Neutrophil (primary cell): ENCODE results near the gene KLHL1.

Source experiments
- H3K27ac ChIP-seq: fragments of 200-600 bp; sonication (generic); 2 replicates; pipeline ENCODE4 v1.5.1; 2016; ENCODE audit warnings: mild to moderate bottlenecking, moderate library complexity
- H3K27me3 ChIP-seq: fragments of 200-600 bp; sonication (generic); 2 replicates; pipeline ENCODE4 v1.6.0; 2016; ENCODE audit warnings: mild to moderate bottlenecking
- H3K36me3 ChIP-seq: fragments of 200-600 bp; sonication (generic); 2 replicates; pipeline ENCODE4 v1.5.1; 2017
- H3K4me1 ChIP-seq, 2 experiments: fragments of 200-600 bp in 1 of 2; sonication (generic) in 1 of 2; 1 replicate in 1 of 2; 2 replicates in 1 of 2; pipeline versions ENCODE4 v1.5.1 to v1.6.1; 2013 to 2016; ENCODE audit warnings: low read depth in 1 of 2, low read length in 1 of 2, mild to moderate bottlenecking in 1 of 2, moderate library complexity in 1 of 2; ENCODE audit not compliant: control insufficient read depth in 1 of 2, insufficient read depth in 1 of 2
- H3K4me3 ChIP-seq, 2 experiments: fragments of 200-600 bp in 1 of 2; sonication (generic) in 1 of 2; 1 replicate in 1 of 2; 2 replicates in 1 of 2; pipeline ENCODE4 v1.5.1; 2013 to 2016; ENCODE audit warnings: low read depth in 1 of 2, low read length in 1 of 2, mild to moderate bottlenecking in 1 of 2, moderate library complexity in 1 of 2
- H3K9me3 ChIP-seq: fragments of 200-600 bp; sonication (generic); 2 replicates; pipeline ENCODE4 v1.5.1; 2016
- CTCF ChIP-seq: fragments of 200-600 bp; sonication (generic); IDR thresholded peaks from 2 replicates; pipeline ENCODE4 v1.5.1; 2016; ENCODE audit warnings: antibody characterized with exemption

The KLHL1 gene

GRCh38 chr13:69999875-70000274 lies 108.4 kb downstream of the KLHL1 start:
- Histone ChIP-seq H3K4me3 (no peak overlapping the region), H3K9me3 (no peaks in the 10 kb centered on the region), H3K27ac (no peak overlapping the region), H3K36me3 (no peaks in the 10 kb centered on the region), H3K4me1 (no peaks in the 10 kb centered on the region), H3K27me3 (no peaks in the 10 kb centered on the region)
- TF ChIP-seq CTCF: no peak

- Histone ChIP-seq H3K4me1 (no peaks in the 10 kb centered on the region), H3K4me3 (no peak overlapping the region), H3K36me3 (no peaks in the 10 kb centered on the region), H3K27me3 (no peaks in the 10 kb centered on the region), H3K27ac (no peak overlapping the region), H3K9me3 (no peaks in the 10 kb centered on the region)
- TF ChIP-seq CTCF: no peak
These were observed 111.2 kb downstream of the KLHL1 start for GRCh38 chr13:69997061-69997460.

- no peaks in the 10 kb centered on the region for H3K9me3 ChIP-seq
- H3K4me3 ChIP-seq: no peak overlapping the region
- no peak overlapping the region for H3K27ac ChIP-seq
- H3K27me3 ChIP-seq: no peaks in the 10 kb centered on the region
- no peaks in the 10 kb centered on the region for H3K4me1 ChIP-seq
- TF ChIP-seq CTCF: no peak
- H3K36me3 ChIP-seq: no peaks in the 10 kb centered on the region
These were observed 127.5 kb downstream of the KLHL1 start for GRCh38 chr13:69980799-69981198.

GRCh38 chr13:69975496-69975895 lies 132.8 kb downstream of the KLHL1 start:
- Histone ChIP-seq H3K4me1 (no peaks in the 10 kb centered on the region), H3K27ac (no peak overlapping the region), H3K27me3 (no peaks in the 10 kb centered on the region), H3K9me3 (no peaks in the 10 kb centered on the region), H3K36me3 (no peaks in the 10 kb centered on the region), H3K4me3 (no peak overlapping the region)
- TF ChIP-seq CTCF: no peak

- Histone ChIP-seq H3K27me3 (no peaks in the 10 kb centered on the region), H3K4me1 (no peaks in the 10 kb centered on the region), H3K27ac (no peak overlapping the region), H3K9me3 (no peaks in the 10 kb centered on the region), H3K4me3 (no peak overlapping the region), H3K36me3 (no peaks in the 10 kb centered on the region)
- TF ChIP-seq CTCF: no peak
These were observed 137.7 kb downstream of the KLHL1 start for GRCh38 chr13:69970520-69970919.

- Histone ChIP-seq H3K4me3 (no peak overlapping the region), H3K27ac (no peak overlapping the region), H3K9me3 (no peaks in the 10 kb centered on the region), H3K27me3 (no peaks in the 10 kb centered on the region), H3K36me3 (no peaks in the 10 kb centered on the region), H3K4me1 (no peaks in the 10 kb centered on the region)
- TF ChIP-seq CTCF: no peak
These were observed 149.2 kb downstream of the KLHL1 start for GRCh38 chr13:69959046-69959445.
